Measurements from ENCODE around the gene ZDHHC4. TPM values are rescaled to one million over a fixed set of nuclear protein-coding genes. Genes with fewer than 3 reads are reported as not detected.

ZDHHC4 gene
- total and polyA plus RNA-seq, 9 of the 15 experiments (the other 6 are each of a cell fraction or from before 2014, with no cell fraction given), result 33.4 to 106 (median 58.3) TPM

DNA sequence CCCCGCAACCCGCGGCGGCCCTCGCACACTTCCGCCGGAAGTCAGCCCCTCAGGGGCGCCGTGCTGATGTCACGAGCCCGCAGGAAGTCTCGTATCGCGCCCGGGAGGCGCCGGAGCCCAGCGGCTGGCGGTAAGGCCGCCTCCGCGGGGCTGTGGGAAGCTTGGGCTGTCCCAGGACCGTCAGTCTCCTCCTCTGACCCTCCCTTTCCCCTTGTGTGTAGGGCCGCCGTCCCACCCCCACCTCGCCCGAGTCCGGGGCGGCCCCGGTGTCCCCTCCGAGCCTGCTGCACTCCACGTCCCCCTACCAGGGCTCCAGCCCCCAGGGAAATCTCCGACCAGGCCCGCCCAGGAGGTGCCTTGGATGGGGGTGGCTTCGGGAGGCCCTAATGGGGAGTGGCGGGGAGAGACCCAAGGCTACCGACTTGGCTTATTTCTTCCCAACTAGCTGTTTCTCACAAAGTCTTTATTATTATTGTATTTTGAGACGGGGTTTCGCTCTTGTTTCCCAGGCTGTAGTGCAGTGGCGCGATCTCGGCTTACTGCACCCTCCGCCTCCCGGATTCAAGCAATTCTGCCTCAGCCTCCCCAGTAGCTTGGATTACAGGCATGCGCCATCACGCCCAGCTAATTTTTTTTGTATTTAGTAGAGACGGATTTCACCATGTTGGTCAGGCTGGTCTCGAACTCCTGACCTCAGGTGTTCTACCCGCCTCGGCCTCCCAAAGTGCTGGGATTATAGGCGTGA lies at the start of gene ZDHHC4 (continued):
- TF ChIP-seq HIVEP1 (CRISPR knock-in tag; IDR thresholded peaks at IDR 0.05) (no peak), SMC3 (conservative IDR thresholded peaks at IDR 0.05; ENCODE audit: insufficient read depth, low read depth, low read length) (no peak), NR3C1 (CRISPR knock-in tag; IDR thresholded peaks at IDR 0.05) (no peak), FOXP1 (CRISPR knock-in tag; IDR thresholded peaks at IDR 0.05) (no peak; the same call in 1 of the 2 replicates), MAFG (tag; conservative IDR thresholded peaks at IDR 0.05) (no peak), HMGXB4 (CRISPR knock-in tag; IDR thresholded peaks at IDR 0.05) (no peak), ARHGAP35 (IDR thresholded peaks at IDR 0.05; ENCODE audit: partially characterized antibody) (no peak), RBFOX2 (IDR thresholded peaks at IDR 0.05; ENCODE audit: low read depth, low read length) (peak; percentile 96), MTA2 (IDR thresholded peaks at IDR 0.05; ENCODE audit: low read depth) (peak; percentile 21; the same call in 1 of the 2 replicates), GTF3C2 (IDR thresholded peaks at IDR 0.05; ENCODE audit: borderline replicate concordance, extremely low read depth, insufficient read length) (no peak), IRF9 (tag; IDR thresholded peaks at IDR 0.05) (no peak), TRIM28 (IDR thresholded peaks at IDR 0.05) (no peak), POLR2A (conservative IDR thresholded peaks at IDR 0.05) (peak; percentile 98), PTTG1 (tag; IDR thresholded peaks at IDR 0.05; ENCODE audit: low read depth) (no peak), MTF1 (CRISPR knock-in tag; IDR thresholded peaks at IDR 0.05; ENCODE audit: borderline replicate concordance) (no peak), EP400 (IDR thresholded peaks at IDR 0.05) (peak; percentile 79)
- TF ChIP-seq, protein P1, sequence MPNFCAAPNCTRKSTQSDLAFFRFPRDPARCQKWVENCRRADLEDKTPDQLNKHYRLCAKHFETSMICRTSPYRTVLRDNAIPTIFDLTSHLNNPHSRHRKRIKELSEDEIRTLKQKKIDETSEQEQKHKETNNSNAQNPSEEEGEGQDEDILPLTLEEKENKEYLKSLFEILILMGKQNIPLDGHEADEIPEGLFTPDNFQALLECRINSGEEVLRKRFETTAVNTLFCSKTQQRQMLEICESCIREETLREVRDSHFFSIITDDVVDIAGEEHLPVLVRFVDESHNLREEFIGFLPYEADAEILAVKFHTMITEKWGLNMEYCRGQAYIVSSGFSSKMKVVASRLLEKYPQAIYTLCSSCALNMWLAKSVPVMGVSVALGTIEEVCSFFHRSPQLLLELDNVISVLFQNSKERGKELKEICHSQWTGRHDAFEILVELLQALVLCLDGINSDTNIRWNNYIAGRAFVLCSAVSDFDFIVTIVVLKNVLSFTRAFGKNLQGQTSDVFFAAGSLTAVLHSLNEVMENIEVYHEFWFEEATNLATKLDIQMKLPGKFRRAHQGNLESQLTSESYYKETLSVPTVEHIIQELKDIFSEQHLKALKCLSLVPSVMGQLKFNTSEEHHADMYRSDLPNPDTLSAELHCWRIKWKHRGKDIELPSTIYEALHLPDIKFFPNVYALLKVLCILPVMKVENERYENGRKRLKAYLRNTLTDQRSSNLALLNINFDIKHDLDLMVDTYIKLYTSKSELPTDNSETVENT (CRISPR knock-in tag; IDR thresholded peaks at IDR 0.05), result peak; percentile 97
